Activated CD4-positive, alpha-beta T cell treated with anti-CD3 and anti-CD28 coated beads, Interleukin-2, amount 10 ng/mL, durations not matched to agents 7 days and 5 days (primary cell): ENCODE measurements around the gene NR6A1. TPM values are rescaled to one million over a fixed set of nuclear protein-coding genes. Genes with fewer than 3 reads are reported as not detected.
"Not testable (repeated sequence)": the region's sequence is repeated elsewhere in the genome, so short reads cannot be mapped to it uniquely, and the experiment has no call there.

Source experiments
- CTCF ChIA-PET: fragments of 350-600 bp; sonication (Branson Sonifier 250); formaldehyde crosslinking; loops from one replicate; lab custom pipeline; 2021; ENCODE audit warnings: antibody characterized with exemption; lab: Charles Lee
- POLR2A ChIA-PET: fragments of 350-600 bp; sonication (Branson Sonifier 250); formaldehyde crosslinking; loops from one replicate; lab custom pipeline; 2021; ENCODE audit warnings: antibody characterized with exemption; lab: Charles Lee
- DNase-seq: peaks from one replicate; pipeline ENCODE4 v3.0.0-alpha.2; 2020
- H3K27ac Mint-ChIP-seq: one replicate; pipeline ENCODE4 v1.8.0; 2021; ENCODE audit warnings: mild to moderate bottlenecking, moderate library complexity, mixed read lengths
- H3K27me3 Mint-ChIP-seq: one replicate; pipeline ENCODE4 v1.8.0; 2021; ENCODE audit warnings: mixed read lengths
- H3K36me3 Mint-ChIP-seq: one replicate; pipeline ENCODE4 v1.8.0; 2021; ENCODE audit warnings: low read depth, mixed read lengths
- H3K4me1 Mint-ChIP-seq: one replicate; pipeline ENCODE4 v1.8.0; 2021; ENCODE audit warnings: mixed read lengths
- H3K4me3 Mint-ChIP-seq: one replicate; pipeline ENCODE4 v1.8.0; 2021; ENCODE audit warnings: mild to moderate bottlenecking, moderate library complexity, mixed read lengths
- H3K9me3 Mint-ChIP-seq: one replicate; pipeline ENCODE4 v1.8.0; 2021; ENCODE audit warnings: mixed read lengths
- total RNA-seq, 2 experiments: library from RNA; stranded (reverse); gene quantifications; one replicate each; pipeline ENCODE4 v1.2.3, GENCODE V29; 2021

Gene NR6A1
- total RNA-seq, 2 experiments from 2014 or later = 0.10 to 0.19 TPM

- peaks cover 6% of the 10 kb centered on the region for H3K27me3 Mint-ChIP-seq
- no peaks in the 10 kb centered on the region for H3K4me1 Mint-ChIP-seq
- ChIA-PET CTCF (interaction anchor here (0.7 to 1.5 kb wide), 2 partner anchors 12 to 818 kb away, joined by 4 to 5 read pairs; no protein-coding TSS in a partner anchor), POLR2A (no interaction called here)
- H3K4me3 Mint-ChIP-seq = no peak overlapping the region
- H3K9me3 Mint-ChIP-seq = no peaks in the 10 kb centered on the region
- H3K27ac Mint-ChIP-seq = no peak overlapping the region
- H3K36me3 Mint-ChIP-seq = no peaks in the 10 kb centered on the region
- no peak for DNase-seq
Observed at GRCh38 chr9:124629600-124629999, 141.5 kb downstream of the NR6A1 start.

- peaks cover 6% of the 10 kb centered on the region for H3K27me3 Mint-ChIP-seq
- no peak for DNase-seq
- CTCF ChIA-PET = interaction anchor here (1.5 kb wide), 1 partner anchor 11 kb away, joined by 5 read pairs; no protein-coding TSS in a partner anchor
- no peaks in the 10 kb centered on the region for H3K9me3 Mint-ChIP-seq
- H3K4me1 Mint-ChIP-seq = no peaks in the 10 kb centered on the region
- POLR2A ChIA-PET = no interaction called here
- H3K4me3 Mint-ChIP-seq = no peak overlapping the region
- no peaks in the 10 kb centered on the region for H3K36me3 Mint-ChIP-seq
- no peak overlapping the region for H3K27ac Mint-ChIP-seq
Observed at GRCh38 chr9:124628741-124629140, 142.4 kb downstream of the NR6A1 start.

- ChIA-PET POLR2A (no interaction called here), CTCF (no interaction called here)
- DNase-seq = no peak
- H3K27me3 Mint-ChIP-seq = peaks cover 4% of the 10 kb centered on the region
- H3K4me1 Mint-ChIP-seq = no peaks in the 10 kb centered on the region
- H3K27ac Mint-ChIP-seq = no peak overlapping the region
- H3K36me3 Mint-ChIP-seq = no peaks in the 10 kb centered on the region
- no peak overlapping the region for H3K4me3 Mint-ChIP-seq
- H3K9me3 Mint-ChIP-seq = no peaks in the 10 kb centered on the region
Observed at GRCh38 chr9:124626276-124626675, 144.8 kb downstream of the NR6A1 start.

- Mint-ChIP-seq H3K27ac (no peak overlapping the region), H3K9me3 (no peaks in the 10 kb centered on the region), H3K4me3 (no peak overlapping the region), H3K27me3 (peaks cover 6% of the 10 kb centered on the region), H3K36me3 (no peaks in the 10 kb centered on the region), H3K4me1 (no peaks in the 10 kb centered on the region)
- no peak for DNase-seq
- CTCF ChIA-PET = interaction anchor here (0.8 kb wide), 1 partner anchor 9 kb away, joined by 3 read pairs; no protein-coding TSS in a partner anchor
- POLR2A ChIA-PET = no interaction called here
Observed at GRCh38 chr9:124625087-124625486, 146.0 kb downstream of the NR6A1 start.

- H3K9me3 Mint-ChIP-seq = no peaks in the 10 kb centered on the region
- ChIA-PET CTCF (interaction anchor here (0.6 to 1.7 kb wide), 3 partner anchors 9 to 865 kb away, joined by 3 read pairs; no protein-coding TSS in a partner anchor), POLR2A (no interaction called here)
- DNase-seq = no peak
- no peaks in the 10 kb centered on the region for H3K4me1 Mint-ChIP-seq
- no peak overlapping the region for H3K27ac Mint-ChIP-seq
- H3K4me3 Mint-ChIP-seq = no peak overlapping the region
- peaks cover 6% of the 10 kb centered on the region for H3K27me3 Mint-ChIP-seq
- no peaks in the 10 kb centered on the region for H3K36me3 Mint-ChIP-seq
Observed at GRCh38 chr9:124624735-124624992, 146.4 kb downstream of the NR6A1 start.

- CTCF ChIA-PET = interaction anchor here (0.6 to 1.7 kb wide), 4 partner anchors 8 to 865 kb away, joined by 3 to 4 read pairs (median 3); no protein-coding TSS in a partner anchor
- Mint-ChIP-seq H3K4me1 (no peaks in the 10 kb centered on the region), H3K36me3 (no peaks in the 10 kb centered on the region), H3K4me3 (no peak overlapping the region), H3K27ac (no peak overlapping the region), H3K9me3 (no peaks in the 10 kb centered on the region), H3K27me3 (peaks cover 6% of the 10 kb centered on the region)
- POLR2A ChIA-PET = no interaction called here
- no peak for DNase-seq
Observed at GRCh38 chr9:124623966-124624734, 147.0 kb downstream of the NR6A1 start.

- Mint-ChIP-seq H3K9me3 (no peaks in the 10 kb centered on the region), H3K27me3 (peaks cover 6% of the 10 kb centered on the region), H3K36me3 (no peaks in the 10 kb centered on the region), H3K4me3 (no peak overlapping the region), H3K27ac (no peak overlapping the region), H3K4me1 (no peaks in the 10 kb centered on the region)
- CTCF ChIA-PET = interaction anchor here (0.8 to 1.7 kb wide), 3 partner anchors 10 to 11 kb away, joined by 3 to 4 read pairs (median 3); no protein-coding TSS in a partner anchor
- no peak for DNase-seq
- POLR2A ChIA-PET = no interaction called here
Observed at GRCh38 chr9:124622882-124623281, 148.2 kb downstream of the NR6A1 start.

- no peaks in the 10 kb centered on the region for H3K36me3 Mint-ChIP-seq
- H3K4me3 Mint-ChIP-seq = no peak overlapping the region
- H3K4me1 Mint-ChIP-seq = no peaks in the 10 kb centered on the region
- ChIA-PET CTCF (interaction anchor here (0.6 to 1.3 kb wide), 3 partner anchors 10 to 90 kb away, joined by 3 read pairs; no protein-coding TSS in a partner anchor), POLR2A (interaction anchor here (0.6 kb wide), 1 partner anchor 71 kb away, joined by 4 read pairs; no protein-coding TSS in a partner anchor)
- DNase-seq = no peak
- H3K27me3 Mint-ChIP-seq = peaks cover 6% of the 10 kb centered on the region
- no peaks in the 10 kb centered on the region for H3K9me3 Mint-ChIP-seq
- H3K27ac Mint-ChIP-seq = no peak overlapping the region
Observed at GRCh38 chr9:124621371-124622328, 149.5 kb downstream of the NR6A1 start.

GRCh38 chr9:124618476-124618875 is 152.6 kb downstream of the NR6A1 start:
- no peaks in the 10 kb centered on the region for H3K4me1 Mint-ChIP-seq
- no peak for DNase-seq
- H3K9me3 Mint-ChIP-seq = no peaks in the 10 kb centered on the region
- H3K4me3 Mint-ChIP-seq = no peak overlapping the region
- no peaks in the 10 kb centered on the region for H3K36me3 Mint-ChIP-seq
- ChIA-PET CTCF (interaction anchor here (0.6 to 3.7 kb wide), 2 partner anchors 93 to 1827 kb away, joined by 3 to 18 read pairs; no protein-coding TSS in a partner anchor), POLR2A (no interaction called here)
- peaks cover 10% of the 10 kb centered on the region for H3K27me3 Mint-ChIP-seq
- no peak overlapping the region for H3K27ac Mint-ChIP-seq

- Mint-ChIP-seq H3K27me3 (peaks cover 10% of the 10 kb centered on the region), H3K27ac (no peak overlapping the region), H3K4me1 (no peaks in the 10 kb centered on the region), H3K36me3 (no peaks in the 10 kb centered on the region), H3K9me3 (no peaks in the 10 kb centered on the region), H3K4me3 (no peak overlapping the region)
- POLR2A ChIA-PET = interaction anchor here (0.5 kb wide), 1 partner anchor 66 kb away, joined by 4 read pairs; no protein-coding TSS in a partner anchor
- CTCF ChIA-PET = interaction anchor here (0.9 to 3.7 kb wide), 6 partner anchors 11 to 98 kb away, joined by 3 to 18 read pairs (median 4); no protein-coding TSS in a partner anchor
- DNase-seq = peak; percentile 82
Observed at GRCh38 chr9:124617477-124618141, 153.5 kb downstream of the NR6A1 start.

- CTCF ChIA-PET = interaction anchor here (0.9 to 3.7 kb wide), 6 partner anchors 12 to 99 kb away, joined by 3 to 18 read pairs (median 4); no protein-coding TSS in a partner anchor
- H3K4me1 Mint-ChIP-seq = no peaks in the 10 kb centered on the region
- POLR2A ChIA-PET = interaction anchor here (0.5 kb wide), 1 partner anchor 65 kb away, joined by 4 read pairs; no protein-coding TSS in a partner anchor
- no peaks in the 10 kb centered on the region for H3K36me3 Mint-ChIP-seq
- H3K27ac Mint-ChIP-seq = no peak overlapping the region
- no peak overlapping the region for H3K4me3 Mint-ChIP-seq
- H3K9me3 Mint-ChIP-seq = no peaks in the 10 kb centered on the region
- DNase-seq = no peak
- H3K27me3 Mint-ChIP-seq = peaks cover 11% of the 10 kb centered on the region
Observed at GRCh38 chr9:124616961-124617360, 154.2 kb downstream of the NR6A1 start.

- H3K4me1 Mint-ChIP-seq, H3K36me3 Mint-ChIP-seq, H3K27me3 Mint-ChIP-seq, DNase-seq, POLR2A ChIA-PET, H3K9me3 Mint-ChIP-seq, H3K27ac Mint-ChIP-seq, H3K4me3 Mint-ChIP-seq: not testable (repeated sequence)
- CTCF ChIA-PET = interaction anchor here (0.6 to 3.7 kb wide), 5 partner anchors 44 to 679 kb away, joined by 3 to 18 read pairs (median 6); no protein-coding TSS in a partner anchor
Observed at GRCh38 chr9:124615840-124616239, 155.3 kb downstream of the NR6A1 start.
